HFF-Myc (cell line): ENCODE measurements around the gene MAN2A1.
A peak's percentile ranks its signal among the peaks of the same experiment; 100 is the strongest.

Experiments
- DNase-seq: peaks from one replicate; pipeline ENCODE4 v3.0.0-alpha.2; 2011; ENCODE audit warnings: low read depth; ENCODE audit errors: extremely low read depth
- H3K4me3 ChIP-seq: replicated peaks from 2 replicates; pipeline ENCODE4 v1.5.1; 2011; ENCODE audit warnings: low read depth, mild to moderate bottlenecking, control low read depth, low read length
- TF ChIP-seq, protein P1 (sequence below): IDR thresholded peaks from 2 replicates; pipeline ENCODE4 v1.5.1; 2012; ENCODE audit warnings: mild to moderate bottlenecking, low read depth, low read length, control low read depth; ENCODE audit errors: missing control alignments

MAN2A1 gene

GRCh38 chr5:109689740-109690241 is at the start of gene MAN2A1:
MAN2A1 (plus strand) TSS chr5:109689927; CDS start chr5:109690418, 491 bp downstream.
- peak within 1 kb of the TSS; percentile 59 for H3K4me3 ChIP-seq
- TF ChIP-seq, protein P1, sequence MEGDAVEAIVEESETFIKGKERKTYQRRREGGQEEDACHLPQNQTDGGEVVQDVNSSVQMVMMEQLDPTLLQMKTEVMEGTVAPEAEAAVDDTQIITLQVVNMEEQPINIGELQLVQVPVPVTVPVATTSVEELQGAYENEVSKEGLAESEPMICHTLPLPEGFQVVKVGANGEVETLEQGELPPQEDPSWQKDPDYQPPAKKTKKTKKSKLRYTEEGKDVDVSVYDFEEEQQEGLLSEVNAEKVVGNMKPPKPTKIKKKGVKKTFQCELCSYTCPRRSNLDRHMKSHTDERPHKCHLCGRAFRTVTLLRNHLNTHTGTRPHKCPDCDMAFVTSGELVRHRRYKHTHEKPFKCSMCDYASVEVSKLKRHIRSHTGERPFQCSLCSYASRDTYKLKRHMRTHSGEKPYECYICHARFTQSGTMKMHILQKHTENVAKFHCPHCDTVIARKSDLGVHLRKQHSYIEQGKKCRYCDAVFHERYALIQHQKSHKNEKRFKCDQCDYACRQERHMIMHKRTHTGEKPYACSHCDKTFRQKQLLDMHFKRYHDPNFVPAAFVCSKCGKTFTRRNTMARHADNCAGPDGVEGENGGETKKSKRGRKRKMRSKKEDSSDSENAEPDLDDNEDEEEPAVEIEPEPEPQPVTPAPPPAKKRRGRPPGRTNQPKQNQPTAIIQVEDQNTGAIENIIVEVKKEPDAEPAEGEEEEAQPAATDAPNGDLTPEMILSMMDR: no peak
- DNase-seq: no peak

GRCh38 chr5:109640976-109641375 is 48.8 kb upstream of the MAN2A1 start:
- H3K4me3 ChIP-seq: no peak overlapping the region
- TF ChIP-seq, protein P1: no peak
- no peak for DNase-seq

- TF ChIP-seq, protein P1: no peak
- no peak overlapping the region for H3K4me3 ChIP-seq
- no peak for DNase-seq
These were observed 45.9 kb upstream of the MAN2A1 start for GRCh38 chr5:109643791-109644350.

DNA sequence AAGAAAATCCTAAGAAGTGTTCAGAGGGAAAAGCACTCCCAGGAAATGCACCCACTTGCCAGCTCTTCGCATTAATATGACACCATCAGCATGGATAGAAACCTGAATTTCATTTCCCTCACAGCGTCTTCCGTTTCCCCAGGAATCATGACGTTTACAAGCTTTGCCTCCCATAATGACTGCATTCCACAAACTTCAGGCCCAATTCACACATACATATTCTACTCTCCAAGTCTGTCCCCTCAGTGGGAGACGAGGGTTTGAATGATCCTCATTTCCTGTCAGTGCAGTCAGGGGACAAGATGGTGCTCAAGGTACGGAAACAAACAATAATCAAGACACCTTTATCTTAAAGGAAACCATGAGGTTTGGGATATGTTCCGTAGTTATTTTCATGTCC is 44.9 kb upstream of the MAN2A1 start:
- TF ChIP-seq, protein P1: no peak
- no peak for DNase-seq
- no peak overlapping the region for H3K4me3 ChIP-seq

DNA sequence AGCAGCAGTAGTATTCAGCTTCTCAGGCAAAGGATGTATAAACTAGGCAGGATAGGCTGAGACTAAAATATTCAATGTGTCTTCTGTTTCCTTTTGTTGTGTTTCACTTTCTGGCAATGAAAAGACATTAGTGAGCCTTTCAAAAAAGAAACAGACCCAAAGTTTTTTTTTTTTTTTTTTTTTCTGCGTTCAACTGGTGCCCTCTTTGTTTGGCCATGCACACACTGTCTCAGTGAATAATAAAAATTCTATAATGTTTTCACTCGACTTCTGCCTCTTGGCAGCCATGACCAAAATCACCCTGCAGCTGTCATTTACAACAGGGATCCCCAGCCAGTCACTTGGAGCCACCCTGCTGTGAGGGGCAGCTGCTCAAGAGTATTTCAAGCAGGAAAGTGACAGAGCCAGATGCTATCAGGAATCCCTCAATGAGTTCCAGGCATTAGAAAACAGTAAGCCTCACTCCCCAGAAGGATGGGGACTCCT is 44.0 kb upstream of the MAN2A1 start:
- DNase-seq: no peak
- TF ChIP-seq, protein P1: no peak
- no peak overlapping the region for H3K4me3 ChIP-seq

DNA sequence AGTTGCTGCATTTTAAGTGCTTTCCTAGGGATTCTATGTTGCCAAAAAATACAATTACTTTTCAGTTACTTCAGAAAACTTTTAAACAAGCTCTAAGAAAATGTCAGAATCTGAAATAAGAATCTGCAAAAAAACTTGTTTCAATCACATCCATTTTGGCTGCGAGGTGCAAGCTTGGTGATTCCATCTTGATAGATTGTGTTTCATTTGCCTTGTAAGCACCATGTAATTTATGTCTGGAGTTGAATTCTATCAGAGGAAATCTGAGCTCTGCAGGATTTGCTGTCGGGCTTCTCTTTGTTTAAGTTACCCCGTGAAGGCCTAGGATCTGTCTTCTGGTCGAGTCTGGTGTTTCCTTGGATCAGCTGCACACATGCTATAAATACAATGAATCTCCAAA is 40.4 kb upstream of the MAN2A1 start:
- TF ChIP-seq, protein P1: no peak
- no peak for DNase-seq
- H3K4me3 ChIP-seq: no peak overlapping the region

DNA sequence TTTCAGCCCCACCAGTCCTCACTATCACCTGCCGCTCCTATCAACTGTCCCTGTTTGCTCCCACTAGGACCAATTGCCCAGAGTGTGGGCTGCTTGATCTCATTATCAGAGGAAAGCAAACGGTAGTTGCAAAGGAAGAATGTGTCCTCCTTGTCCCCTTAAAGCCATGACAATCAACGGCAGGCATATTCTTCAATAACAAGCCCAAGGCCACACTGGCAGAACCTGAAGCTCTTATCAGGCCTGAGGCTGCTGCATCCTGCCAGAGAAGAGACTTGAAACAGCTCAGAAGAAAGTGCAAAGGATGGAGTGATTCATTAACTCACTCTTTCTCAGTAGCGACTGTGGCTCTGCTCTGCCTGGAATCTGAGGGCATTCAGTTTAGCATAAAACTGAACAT is 39.2 kb upstream of the MAN2A1 start:
- no peak overlapping the region for H3K4me3 ChIP-seq
- no peak for DNase-seq
- TF ChIP-seq, protein P1: no peak
